ENCODE data around the gene ACSBG1. TPM values are rescaled to one million over a fixed set of nuclear protein-coding genes. Genes with fewer than 3 reads are reported as not detected.

ACSBG1 gene
- total RNA-seq, 2 experiments from 2014 or later: 0.25 TPM; not detected in 1

DNA sequence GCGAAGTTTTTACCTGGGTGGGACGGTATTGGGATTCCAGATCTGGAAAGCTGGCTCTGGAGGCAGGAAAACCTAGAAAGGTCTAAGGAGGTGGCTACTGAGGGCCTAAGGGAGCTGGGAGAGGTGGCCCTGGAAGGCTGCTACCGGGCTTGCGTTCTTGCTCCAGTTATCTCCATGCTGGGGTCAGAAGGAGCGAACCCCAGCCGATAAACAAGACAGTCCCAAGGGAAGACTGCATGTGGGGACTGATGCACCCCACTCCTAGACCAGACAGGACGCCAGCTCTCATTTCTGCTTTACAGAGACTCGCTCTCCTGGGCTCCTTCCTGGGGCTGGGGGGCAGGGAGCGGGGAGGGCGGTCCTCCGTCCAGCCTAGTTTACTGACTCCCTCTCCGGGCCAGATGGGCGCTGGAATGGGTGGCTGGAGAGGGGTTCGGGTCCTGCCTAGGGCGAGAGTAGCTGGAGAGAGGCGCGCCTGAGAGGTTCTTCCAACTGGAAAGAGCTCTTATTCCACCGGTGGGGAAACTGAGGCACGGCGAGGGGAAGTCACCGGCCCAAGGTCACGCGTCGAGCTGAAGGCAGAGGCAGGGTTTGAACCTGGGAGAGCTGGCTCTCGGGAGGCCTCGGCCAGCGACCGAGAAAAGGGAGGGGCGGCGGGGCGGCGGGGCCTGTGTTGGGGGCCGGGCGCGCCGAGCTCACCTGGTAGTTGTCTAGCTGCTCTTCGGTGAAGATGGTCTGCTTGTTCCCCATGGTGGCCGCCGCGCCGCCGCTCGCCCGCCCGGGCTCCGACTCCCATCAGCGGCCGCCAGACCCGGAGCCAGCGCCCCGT is 103.7 kb downstream of the ACSBG1 start:
- DNase-seq: no peak
- peak overlapping the region; percentile 80 for H3K27ac Mint-ChIP-seq
- peaks cover 18% of the 10 kb centered on the region for H3K4me1 Mint-ChIP-seq
- H3K27me3 Mint-ChIP-seq: peaks cover 3% of the 10 kb centered on the region
- H3K36me3 Mint-ChIP-seq: no peaks in the 10 kb centered on the region
- POLR2A ChIA-PET: interaction anchor here (0.7 to 2.8 kb wide), 4 partner anchors 18 to 75 kb away, joined by 3 to 16 read pairs (median 5); partner anchors contain the start of gene IDH3A
- ATAC-seq (ENCODE audit: low read depth): peak; percentile 39
- no peaks in the 10 kb centered on the region for H3K9me3 Mint-ChIP-seq
- peak overlapping the region; percentile 83 for H3K4me3 Mint-ChIP-seq

DNA sequence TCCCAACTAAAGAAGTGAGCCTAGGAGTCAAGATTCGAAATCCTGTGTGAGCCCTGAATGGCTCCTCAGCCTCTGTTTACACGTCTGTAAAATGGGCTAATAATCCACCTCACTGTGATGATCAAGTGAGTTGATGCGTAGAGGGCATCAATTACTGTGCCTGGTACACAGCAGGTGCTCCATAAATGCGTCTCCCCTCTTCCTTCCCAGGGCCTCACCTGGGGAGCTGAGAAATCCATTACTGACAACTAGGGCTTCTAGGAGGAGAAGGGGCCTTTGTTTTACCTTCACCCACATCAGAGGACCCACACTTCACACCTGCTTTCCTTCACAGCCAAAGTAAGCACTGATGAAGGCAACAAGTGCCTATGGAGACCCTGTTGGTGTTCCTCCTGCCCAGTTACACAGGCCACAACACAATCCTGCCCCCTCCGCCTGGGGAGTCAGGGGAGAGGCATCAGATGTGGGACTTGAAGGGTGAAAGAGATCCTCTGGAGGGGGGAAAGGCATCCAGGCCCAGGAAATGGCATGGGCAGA is 104.5 kb downstream of the ACSBG1 start:
- H3K36me3 Mint-ChIP-seq: no peaks in the 10 kb centered on the region
- H3K4me1 Mint-ChIP-seq: peaks cover 18% of the 10 kb centered on the region
- H3K27me3 Mint-ChIP-seq: peaks cover 3% of the 10 kb centered on the region
- DNase-seq: no peak
- POLR2A ChIA-PET: no interaction called here
- no peak for ATAC-seq (ENCODE audit: low read depth)
- H3K9me3 Mint-ChIP-seq: no peaks in the 10 kb centered on the region
- H3K4me3 Mint-ChIP-seq: peak overlapping the region; percentile 83
- peak overlapping the region; percentile 80 for H3K27ac Mint-ChIP-seq

DNA sequence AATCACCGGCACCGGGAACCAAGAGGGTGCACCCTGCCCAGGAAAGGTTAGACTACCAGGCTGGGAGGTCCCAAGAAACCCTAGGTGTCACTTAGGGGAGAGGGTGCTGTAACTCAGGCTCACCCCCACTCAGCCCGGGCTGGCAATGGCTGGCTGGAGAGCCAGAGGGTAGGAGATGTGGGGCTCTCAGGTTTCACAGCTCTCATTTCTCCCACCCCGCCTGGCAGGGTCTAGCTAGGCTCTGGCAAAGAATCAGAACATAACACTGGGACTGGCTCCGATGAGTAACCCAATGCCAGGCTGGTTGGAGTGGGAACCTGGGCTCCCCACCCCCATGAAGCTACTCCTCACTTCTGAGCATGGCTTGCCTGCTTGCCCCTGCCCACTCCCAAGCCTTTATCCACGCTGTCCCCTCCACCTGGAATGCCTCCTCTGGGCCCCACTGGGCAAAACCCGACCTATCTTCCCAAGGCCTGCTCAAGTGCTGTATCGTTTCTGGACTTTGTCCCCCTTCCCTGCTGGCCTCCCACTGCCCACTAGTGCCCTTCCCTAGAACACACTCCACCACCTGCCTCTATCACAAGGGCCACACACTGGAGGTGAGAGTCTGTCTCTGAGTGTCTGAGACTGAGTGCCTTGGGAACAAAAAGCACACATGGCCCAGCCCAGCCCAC is 105.2 kb downstream of the ACSBG1 start:
- Mint-ChIP-seq H3K36me3 (no peaks in the 10 kb centered on the region), H3K4me3 (no peak overlapping the region), H3K4me1 (peaks cover 18% of the 10 kb centered on the region), H3K27me3 (peaks cover 3% of the 10 kb centered on the region), H3K27ac (no peak overlapping the region), H3K9me3 (no peaks in the 10 kb centered on the region)
- POLR2A ChIA-PET: no interaction called here
- no peak for ATAC-seq (ENCODE audit: low read depth)
- no peak for DNase-seq

DNA sequence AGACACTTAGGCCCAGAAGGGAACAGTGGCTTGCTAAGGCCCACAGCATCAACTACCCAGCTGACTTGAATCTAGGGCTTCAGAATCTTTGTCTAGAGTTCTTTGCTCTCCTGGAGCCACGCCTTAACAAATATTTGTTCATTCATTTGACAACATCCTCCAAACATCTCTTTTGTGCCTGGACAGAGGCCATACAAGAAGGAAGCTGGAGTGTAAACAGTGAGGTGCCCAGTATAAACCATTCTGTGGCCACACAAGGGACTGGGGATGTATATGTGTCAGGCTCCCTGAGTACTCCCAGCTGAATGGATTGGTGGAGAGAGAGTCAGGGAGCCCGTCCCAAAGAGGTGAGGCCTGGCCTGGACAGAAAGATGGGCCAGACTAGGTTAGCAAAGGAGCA is 106.5 kb downstream of the ACSBG1 start:
- POLR2A ChIA-PET: no interaction called here
- DNase-seq (no peak), ATAC-seq (ENCODE audit: low read depth) (no peak)
- Mint-ChIP-seq H3K27me3 (peaks cover 3% of the 10 kb centered on the region), H3K4me1 (peaks cover 16% of the 10 kb centered on the region), H3K4me3 (no peak overlapping the region), H3K9me3 (no peaks in the 10 kb centered on the region), H3K36me3 (no peaks in the 10 kb centered on the region), H3K27ac (peak overlapping the region; percentile 31)

- peaks cover 3% of the 10 kb centered on the region for H3K27me3 Mint-ChIP-seq
- no peak for DNase-seq
- POLR2A ChIA-PET: no interaction called here
- ATAC-seq (ENCODE audit: low read depth): no peak
- H3K9me3 Mint-ChIP-seq: no peaks in the 10 kb centered on the region
- no peak overlapping the region for H3K27ac Mint-ChIP-seq
- H3K4me3 Mint-ChIP-seq: no peak overlapping the region
- peaks cover 5% of the 10 kb centered on the region for H3K4me1 Mint-ChIP-seq
- no peaks in the 10 kb centered on the region for H3K36me3 Mint-ChIP-seq
Measured at GRCh38 chr15:78125267-78125666, 109.1 kb downstream of the ACSBG1 start.

GRCh38 chr15:78120523-78120922 is 113.8 kb downstream of the ACSBG1 start:
- H3K27ac Mint-ChIP-seq: no peak overlapping the region
- POLR2A ChIA-PET: no interaction called here
- DNase-seq (no peak), ATAC-seq (ENCODE audit: low read depth) (no peak)
- H3K4me3 Mint-ChIP-seq: no peak overlapping the region
- H3K4me1 Mint-ChIP-seq: no peaks in the 10 kb centered on the region
- H3K9me3 Mint-ChIP-seq: no peaks in the 10 kb centered on the region
- no peaks in the 10 kb centered on the region for H3K36me3 Mint-ChIP-seq
- no peaks in the 10 kb centered on the region for H3K27me3 Mint-ChIP-seq

Other genes with a start within 250 kb of the ACSBG1 start
- 100 to 1,000 TPM; 123 to 125 TPM for gene TBC1D2B, start 156.9 kb downstream of the ACSBG1 start, total RNA-seq
- gene SH2D7, start 142.0 kb downstream of the ACSBG1 start, total RNA-seq: under 1 TPM in 1 of 2 experiments, not detected in 1; 0.11 TPM
- 1 to 10 TPM in 1 of 2 experiments, under 1 TPM in 1; 0.88 to 1.5 TPM for gene CIB2, start 103.1 kb downstream of the ACSBG1 start, total RNA-seq
- gene IDH3A, start 85.2 kb downstream of the ACSBG1 start, total RNA-seq: 10 to 100 TPM; 54.5 to 82.8 TPM
- gene DNAJA4, start 30.0 kb upstream of the ACSBG1 start, total RNA-seq: 10 to 100 TPM; 26.0 to 28.5 TPM
- gene SKIC8, start 65.0 kb upstream of the ACSBG1 start, total RNA-seq: 10 to 100 TPM; 42.4 to 46.4 TPM
- not detected for gene CRABP1, start 105.8 kb upstream of the ACSBG1 start, total RNA-seq
- 10 to 100 TPM; 60.6 to 61.4 TPM for gene IREB2, start 203.7 kb upstream of the ACSBG1 start, total RNA-seq